HTR-8/SVneo (cell line): ENCODE measurements around the gene C3orf20.

Source experiments
- DNase-seq: peaks from one replicate; pipeline ENCODE4 v3.0.0; 2011; ENCODE audit warnings: low spot score, mixed read lengths; ENCODE audit not compliant: insufficient read length
- FAIRE-seq: peaks from 2 replicates; lab custom pipeline; 2011; peaks lifted over from hg19 to GRCh38; lab: Jason Lieb, UNC

The C3orf20 gene

DNA sequence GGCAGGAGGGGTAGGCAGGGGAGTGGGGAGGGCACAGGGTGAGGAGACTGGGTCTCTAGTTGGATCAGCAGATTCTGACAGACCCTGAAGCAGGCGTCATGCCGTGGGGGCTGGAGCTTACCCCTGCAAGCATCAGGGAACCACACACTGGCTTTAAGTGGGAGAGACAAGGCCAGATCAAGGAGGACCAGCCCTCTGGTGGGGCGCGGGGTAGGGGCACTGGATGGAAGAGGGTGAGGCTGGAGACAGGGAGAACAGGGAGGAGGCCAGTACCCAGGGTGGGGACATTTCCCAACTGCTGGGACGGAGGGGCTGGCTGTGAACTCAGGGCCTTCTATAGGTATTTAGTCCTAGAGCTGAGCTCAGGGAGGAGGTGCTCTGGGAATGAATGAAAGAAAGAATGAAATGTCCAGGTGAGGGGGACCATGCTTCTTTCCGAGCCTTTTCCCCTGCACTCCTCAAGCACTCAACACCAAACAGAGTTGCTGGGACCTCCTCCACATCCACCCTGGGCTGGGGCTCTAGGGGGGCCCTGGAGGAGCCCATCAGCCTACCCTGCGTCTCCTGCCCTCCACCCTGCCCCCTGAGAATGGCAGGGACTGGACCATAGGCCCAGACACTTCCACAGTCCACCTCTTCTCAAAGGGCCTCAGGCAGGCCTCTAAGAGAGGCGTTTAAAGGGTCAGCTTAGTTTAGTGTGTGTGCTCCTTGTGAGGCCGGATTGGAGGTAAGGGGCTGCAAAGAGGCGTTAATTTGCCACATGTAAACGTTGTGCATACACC is 94.8 kb downstream of the C3orf20 start:
- DNase-seq (no peak), FAIRE-seq (no peak)

DNA sequence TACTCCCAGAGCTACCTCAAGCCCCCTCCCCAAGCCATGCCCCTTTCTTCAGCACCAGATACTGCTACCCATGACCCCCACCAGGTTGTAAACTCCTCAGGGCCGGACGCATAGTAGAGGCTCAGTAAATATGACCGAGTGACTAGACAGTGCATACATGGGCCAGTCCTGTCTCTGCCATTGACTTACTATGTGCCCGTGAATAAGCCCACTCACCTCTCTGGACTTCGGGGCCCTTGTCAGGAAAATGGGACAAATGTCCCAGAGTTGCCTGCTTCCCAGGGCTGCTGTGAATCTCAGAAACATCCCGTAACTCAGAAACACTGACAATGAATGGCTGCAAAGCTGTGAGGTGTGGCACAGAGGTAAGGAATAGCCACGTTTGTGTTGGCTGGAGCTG is 95.7 kb downstream of the C3orf20 start:
- no peak for DNase-seq
- FAIRE-seq, result no peak

DNA sequence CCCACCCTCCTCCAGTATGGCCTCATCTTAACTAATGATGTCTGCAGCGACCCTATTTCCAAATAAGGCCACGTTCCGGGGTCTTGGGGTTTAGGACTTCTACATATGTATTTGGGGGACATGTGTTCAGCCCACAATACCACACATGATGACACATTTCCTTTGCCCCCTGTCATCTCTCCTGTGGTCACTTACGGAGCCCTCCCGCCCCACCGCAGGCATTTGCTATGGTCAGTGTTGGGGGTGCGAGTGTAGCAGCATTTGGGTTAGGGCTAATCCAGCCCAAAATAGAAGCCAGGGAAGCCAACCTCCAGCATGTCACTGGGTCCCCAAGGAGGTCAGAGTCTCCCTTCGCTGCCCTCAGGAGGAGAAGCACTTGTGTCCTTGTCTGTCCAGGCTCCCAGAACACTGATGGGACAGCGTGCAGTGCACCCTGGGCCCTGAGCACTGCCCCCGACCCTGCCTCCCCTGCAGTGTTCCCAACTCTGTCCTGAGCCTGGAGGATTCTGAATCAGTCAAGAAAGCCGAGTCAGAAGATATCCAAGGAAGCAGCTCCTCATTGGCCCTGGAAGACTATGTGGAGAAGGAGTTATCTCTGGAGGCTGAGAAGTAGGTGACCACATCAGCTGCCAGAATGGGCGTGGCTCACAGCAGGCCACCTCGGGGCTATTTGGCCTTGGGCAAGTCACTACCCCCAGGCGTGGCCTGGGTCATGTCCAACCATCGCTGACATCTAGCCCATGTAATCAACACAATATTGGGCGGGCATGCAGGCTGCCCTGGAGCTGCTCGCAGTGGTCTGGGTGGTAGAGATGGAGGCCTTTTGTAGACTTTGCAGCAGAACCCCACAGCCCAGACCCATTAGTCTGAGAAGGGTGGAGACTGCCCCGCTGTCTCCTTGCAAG is 96.9 kb downstream of the C3orf20 start:
- DNase-seq, result no peak

DNA sequence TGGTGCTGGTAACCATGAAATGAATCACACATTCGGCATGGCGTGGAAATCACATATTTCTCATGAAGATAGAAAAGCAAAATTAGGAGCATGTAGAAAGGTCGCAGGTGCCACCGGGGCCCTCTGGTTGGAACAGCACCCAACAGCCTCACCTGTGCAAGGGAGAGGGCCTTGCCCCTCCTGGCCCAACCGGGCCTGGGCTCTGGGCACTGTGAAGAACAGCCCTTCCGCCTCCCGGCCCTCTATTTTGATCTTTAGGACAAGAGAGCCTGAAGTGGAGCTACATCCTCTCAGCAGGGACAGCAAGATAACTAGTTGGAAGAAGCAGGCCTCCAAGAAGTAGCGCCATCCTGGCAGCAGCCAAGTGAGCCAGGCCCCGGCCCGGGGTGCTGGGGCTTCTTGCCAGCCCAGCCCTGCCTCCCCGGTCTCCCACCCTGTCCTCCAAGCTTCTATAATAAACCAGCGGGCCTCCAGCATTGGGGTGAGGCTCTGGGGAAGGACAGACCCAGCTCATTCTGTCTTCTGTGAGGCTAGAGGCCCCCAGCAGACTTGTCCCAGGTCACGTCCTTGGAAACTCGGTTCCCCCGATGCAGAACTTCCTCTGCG is 97.7 kb downstream of the C3orf20 start:
- no peak for DNase-seq
- FAIRE-seq, result no peak

More for the DNA sequence above, 96.9 kb downstream of the C3orf20 start:
- no peak for FAIRE-seq

DNA sequence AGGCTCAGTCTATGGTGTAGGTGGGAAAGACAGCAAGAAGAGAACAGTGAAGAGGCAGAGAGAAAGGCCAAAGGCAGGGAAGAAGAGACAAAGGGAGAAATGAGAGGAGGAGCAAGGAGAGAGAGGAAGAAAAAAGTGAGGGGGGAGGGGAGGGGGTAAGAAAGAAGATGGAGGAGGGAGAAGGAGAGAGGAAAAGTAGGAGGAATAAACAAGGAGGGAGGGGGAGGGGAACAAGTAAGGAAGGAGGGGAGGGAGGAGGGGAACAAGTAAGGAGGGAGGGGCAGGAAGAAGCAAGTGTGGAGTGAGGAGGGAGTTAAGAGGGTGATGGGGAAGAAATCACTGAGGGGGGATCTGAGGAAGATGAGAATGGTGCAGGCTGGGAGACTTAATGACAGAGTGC is 98.3 kb downstream of the C3orf20 start:
- DNase-seq (no peak), FAIRE-seq (no peak)

DNA sequence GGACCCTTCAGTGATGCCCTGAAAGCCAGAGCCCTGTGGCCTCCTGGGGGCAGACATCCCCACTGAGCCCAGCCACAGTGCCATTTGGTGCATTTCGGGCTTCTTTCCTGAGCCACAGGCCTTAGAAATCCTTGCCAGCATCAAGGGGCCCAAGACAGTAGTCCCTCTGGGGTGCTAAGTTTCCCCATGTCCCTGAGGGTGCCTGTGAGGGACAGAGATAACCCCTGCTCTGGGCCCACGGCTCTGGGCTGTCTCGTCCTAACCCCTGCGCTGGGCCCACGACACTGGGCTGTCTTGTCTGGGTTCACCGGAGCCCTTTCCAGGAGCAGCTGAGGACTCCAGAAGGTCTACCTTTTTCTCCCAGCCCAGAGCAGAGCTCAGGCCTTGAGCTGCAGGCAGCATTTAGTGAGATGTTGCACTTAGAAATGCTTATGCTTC is 98.8 kb downstream of the C3orf20 start:
- DNase-seq (no peak), FAIRE-seq (no peak)

DNA sequence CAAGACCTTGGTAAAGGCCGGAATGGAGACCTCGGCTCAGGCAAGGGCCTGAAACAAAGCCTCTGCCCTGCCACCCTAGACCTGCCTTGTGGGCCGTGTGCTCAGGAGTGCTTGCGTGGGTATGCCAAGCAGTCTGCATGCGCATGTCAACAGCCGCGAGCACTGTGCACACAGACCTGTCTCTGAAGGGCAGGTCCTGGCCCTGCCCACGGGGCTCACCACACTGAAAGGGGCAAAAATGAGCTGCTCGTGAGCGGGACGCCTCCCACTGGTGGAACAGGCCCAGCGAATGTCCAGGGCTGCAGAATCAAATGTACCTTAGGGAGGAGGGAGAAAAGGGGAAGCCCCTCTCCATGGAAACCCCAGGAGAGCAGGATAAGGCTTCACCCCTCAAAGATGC is 99.5 kb downstream of the C3orf20 start:
- FAIRE-seq, result no peak
- no peak for DNase-seq

DNA sequence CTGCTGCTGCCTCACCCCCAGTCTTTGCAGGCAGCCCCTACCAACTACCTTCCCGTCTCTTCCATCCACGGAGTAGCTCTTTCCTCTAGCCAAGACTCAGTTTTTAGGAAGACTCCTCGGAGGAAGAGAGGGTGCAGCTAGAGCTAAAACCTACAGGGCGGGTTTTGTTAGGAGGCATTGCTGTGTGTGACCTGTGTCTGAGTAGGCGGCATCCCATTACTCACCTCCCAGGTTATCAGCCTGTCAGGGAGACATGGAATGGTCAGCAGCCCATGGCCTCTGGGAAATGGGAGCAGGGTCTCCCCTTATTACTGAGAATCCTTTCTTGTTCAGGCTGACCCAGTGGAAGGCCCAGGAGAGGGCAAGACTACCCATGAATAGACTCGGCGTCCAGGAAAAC is 100.1 kb downstream of the C3orf20 start:
- DNase-seq (no peak), FAIRE-seq (no peak)

DNA sequence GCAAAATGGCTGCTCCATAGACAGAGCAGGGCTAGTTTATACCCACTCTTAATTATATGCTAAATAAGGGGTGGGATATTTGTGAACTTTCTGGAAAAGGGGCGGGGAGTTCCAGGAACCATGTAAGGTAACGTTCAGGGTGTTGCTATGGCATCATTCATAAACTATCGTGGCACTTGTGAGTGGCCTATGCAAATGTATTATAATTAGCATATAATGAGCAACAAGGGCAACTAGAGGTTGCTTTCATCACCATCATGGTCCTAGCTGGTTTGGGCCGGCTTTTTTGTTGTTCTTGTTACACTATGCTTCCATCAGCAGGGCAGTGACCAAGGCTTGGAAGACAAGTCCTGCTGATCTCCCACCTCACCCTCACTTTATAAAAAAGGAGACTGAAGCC is 100.6 kb downstream of the C3orf20 start:
- no peak for FAIRE-seq
- no peak for DNase-seq

DNA sequence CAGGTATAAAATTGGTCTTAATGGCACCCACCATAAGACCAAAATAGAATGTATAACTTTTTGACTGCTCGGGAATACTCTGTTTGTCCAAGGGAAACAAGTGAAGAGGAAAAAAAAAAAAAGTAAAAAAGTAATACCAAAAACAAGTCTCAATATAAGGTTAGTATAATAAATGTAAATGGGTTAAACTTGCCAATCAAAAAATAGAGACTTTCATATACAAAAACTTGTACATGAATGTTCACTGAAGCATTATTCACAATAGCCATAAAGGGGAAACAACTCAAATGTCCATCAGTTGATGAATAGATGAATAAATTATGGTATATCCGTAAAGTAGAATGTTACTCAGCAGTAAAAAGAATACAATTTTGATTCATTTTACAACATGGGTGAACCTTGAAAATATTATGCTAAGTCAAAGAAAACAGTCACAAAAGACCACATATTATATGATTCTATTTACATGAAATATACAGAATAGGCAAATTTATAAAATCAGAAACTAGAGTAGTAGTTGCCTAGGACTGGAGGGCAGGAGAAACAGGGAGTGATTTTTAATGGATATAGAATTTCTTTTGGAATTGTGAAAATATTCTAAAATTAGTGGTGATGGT is 104.2 kb downstream of the C3orf20 start:
- FAIRE-seq (no peak), DNase-seq (no peak)

DNA sequence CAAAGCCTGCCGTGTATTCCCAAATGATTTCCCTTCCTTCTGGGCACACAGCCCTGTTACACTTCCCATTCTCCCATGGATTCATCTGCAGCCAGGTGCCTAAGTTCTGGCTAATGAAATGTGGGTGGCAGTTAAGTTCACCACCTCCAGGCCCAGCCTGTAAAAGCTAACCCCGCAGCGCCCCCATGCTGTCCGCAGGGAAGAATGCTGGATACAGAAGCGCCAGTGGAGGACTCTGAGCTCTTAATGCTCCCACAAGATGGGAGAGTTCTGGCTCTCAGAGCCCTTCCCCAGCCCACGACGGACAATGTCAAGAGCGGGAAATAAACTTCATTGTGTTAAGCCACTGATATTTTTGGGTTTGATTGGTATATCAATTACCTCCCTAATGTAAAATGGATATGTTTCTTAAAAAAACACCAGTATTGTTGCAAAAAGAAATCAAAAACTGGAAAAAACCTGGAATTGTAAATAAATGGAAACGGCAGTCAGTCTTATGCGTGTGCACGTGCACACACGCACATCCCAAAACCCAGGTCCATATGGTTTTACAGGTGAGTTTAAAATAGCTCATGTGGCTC is 106.1 kb downstream of the C3orf20 start:
- FAIRE-seq, result no peak

DNA sequence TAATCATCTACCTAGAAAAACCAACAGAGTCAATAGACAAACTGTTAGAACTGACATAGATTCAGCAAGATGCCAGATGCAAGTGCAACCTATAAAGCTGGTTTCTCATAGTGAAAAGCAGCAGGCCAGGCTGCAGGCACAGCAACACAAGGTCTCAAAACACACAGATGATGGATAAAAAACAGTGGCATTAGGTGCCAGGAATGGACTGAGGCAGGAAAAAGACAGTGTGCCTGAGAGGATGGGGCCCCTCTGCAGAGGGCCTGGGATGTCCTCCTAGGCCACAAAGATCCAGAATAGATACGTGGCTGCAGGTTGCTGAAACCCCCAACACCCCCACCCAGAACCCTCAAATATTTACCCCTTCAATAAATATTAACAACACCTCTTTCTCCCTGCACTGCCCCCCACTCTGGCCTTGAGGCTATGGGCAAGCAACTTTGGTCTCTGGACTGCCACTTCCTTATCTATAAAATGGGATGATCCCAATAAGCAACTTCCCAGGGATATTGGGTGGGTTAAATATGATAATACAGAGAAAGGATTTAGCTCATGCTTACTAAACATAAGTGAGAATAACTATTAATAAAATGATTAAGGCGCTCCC is 108.6 kb downstream of the C3orf20 start:
- no peak for DNase-seq
- FAIRE-seq, result no peak

More for the DNA sequence above, 106.1 kb downstream of the C3orf20 start:
- DNase-seq, result peak; percentile 58

DNA sequence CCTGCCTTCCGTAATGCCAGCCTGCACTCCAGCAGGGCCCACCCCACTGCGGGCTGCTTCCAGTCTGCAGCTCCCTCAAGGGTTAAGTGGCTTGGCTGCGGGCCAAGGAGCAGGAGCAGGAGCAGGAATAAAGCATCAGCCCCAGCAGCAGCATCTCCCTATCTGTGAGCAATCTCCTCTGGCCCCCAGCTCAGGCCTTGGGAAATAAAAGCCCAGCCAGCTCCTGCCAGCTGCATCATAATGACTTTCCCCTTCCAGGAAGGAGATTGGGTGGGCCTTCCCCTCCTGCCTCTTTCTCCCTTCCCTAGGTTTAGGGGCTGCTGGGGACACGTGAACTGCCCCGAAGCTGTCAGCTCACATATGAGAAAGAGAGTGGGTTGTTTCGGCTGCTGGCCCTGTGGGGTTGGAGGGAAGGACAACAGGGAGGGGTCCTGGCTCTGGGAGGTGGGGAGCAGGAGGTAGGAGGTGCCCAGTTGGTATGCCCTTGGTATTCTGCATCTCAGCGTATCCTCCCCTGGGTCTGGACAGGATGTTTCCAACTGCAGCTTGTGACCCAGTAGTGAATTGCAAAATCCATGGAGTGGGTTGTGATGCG is 109.2 kb downstream of the C3orf20 start:
- DNase-seq (no peak), FAIRE-seq (no peak)

DNA sequence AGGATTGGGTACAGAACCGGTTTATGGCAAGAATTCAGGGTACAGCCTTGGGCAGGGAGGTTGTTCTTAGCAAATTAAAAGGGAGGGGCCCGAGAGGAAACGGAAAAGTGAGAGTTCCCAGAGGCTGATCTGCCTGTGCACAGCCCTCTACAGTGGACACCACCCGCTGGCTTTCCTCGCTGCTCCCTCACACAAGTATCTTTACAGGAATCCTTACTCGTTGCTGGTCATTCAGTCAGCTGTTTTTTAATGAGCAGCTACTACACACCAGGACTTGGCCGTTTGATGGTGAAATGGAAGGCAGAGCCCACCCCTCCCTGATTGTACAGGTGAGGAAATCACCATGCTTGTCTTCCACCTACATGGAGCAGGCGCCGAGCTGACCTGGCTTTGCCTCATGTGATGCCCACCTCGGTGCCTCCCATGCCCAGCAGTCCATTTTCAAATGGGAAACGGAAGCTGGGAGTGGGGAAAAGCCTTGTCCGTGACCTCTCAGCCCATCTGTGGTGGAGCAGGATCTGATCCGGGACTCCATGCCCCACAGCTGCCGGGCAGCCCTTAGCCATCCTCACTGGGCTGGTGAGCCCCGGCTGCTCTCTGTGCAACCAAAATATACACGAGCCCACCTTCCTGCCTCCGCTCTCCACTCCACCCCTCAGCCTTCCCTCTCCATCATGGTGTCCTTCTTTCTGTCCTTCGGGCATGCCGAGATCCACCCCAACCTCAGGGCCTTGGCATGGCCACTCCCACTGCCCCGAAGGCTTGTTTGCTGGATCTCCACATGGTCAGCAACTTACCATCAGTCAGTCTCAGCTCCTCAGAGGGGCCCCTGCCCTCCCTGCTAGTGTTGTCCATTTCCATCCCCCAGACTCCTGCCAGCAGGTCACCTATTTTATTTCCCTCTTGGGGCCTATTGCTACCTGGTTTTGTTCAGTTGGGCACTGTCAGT is 110.5 kb downstream of the C3orf20 start:
- DNase-seq (no peak), FAIRE-seq (no peak)

DNA sequence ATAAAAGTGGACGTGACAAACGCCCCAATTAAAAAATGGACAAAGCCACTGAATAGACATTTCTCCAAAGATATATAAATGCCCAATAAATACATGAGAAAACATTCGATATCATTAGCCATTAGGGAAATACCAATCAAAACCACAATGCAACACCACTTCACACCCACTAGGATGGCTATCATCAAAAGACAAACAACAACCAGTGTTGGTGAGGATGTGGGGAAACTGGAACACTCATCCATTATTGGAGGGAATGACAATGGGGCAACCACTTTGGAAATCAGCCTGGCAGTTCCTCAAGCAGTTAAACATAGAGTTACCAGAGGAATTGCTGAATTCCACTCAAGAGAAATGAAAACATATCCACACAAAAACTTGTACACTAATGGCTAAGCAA is 111.4 kb downstream of the C3orf20 start:
- DNase-seq (no peak), FAIRE-seq (no peak)

DNA sequence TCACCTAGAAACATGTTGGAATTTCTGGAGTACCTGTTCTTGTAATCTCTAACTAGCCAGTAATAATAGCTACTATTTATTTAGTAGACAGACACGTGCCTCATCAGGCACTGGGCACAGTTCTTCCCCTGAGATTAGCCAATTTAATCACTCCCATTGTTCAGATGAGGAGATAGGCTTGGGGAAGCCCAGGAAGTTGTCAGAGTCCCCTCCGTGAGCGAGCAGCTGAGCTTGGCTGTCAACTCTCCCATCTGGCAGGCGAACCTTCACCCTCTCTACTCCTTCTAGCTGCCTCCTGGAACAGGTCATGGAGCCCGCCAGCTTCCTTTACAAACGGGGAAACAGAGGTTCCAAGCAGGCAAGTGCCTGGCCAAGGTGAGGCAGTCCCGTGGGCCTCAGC is 112.7 kb downstream of the C3orf20 start:
- DNase-seq, result no peak
- no peak for FAIRE-seq

DNA sequence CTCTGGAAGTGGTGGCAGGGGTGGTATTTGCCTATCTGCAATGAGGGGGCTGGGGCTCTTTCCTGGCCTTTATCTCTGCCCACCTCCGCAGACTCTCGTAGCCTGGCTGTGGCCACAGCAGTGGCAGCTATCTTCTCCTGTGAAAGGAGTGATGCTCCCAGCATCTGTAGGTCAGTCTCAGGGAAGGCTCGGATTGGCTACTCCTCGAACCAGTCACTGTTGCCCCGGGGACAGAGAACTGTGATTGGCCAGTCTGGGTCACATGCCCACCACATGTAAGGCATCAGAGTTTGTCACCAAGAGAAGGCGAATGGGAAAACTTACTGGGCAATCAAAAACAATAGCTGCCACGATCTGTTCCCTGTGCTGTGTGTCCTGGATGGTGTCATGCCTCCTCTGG is 113.7 kb downstream of the C3orf20 start:
- FAIRE-seq (no peak), DNase-seq (no peak)

DNA sequence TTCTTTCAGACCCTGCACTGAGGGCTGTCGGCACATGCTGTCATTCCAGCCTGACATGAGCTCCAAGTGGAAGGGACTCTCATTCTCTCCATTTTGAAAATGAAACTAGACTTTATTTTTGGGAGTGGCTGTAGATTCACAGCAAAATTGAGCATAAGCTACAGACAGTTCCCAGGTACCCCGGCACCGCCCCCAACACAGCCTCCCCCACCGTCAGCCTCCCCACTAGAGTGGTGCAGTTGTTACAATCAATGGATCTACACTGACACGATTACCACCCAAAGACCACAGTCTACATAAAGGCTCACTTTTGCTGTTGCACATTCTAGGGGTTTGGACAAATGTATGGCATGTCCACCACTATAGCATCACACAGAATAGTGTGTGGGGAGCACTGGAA is 114.3 kb downstream of the C3orf20 start:
- FAIRE-seq (no peak), DNase-seq (no peak)
